ENCODE data around the gene NLN.
"Not testable (repeated sequence)": the region's sequence is repeated elsewhere in the genome, so short reads cannot be mapped to it uniquely, and the experiment has no call there.

The NLN gene

GRCh38 chr5:65832603-65833228, 110.7 kb downstream of the NLN start:
- no peak for DNase-seq (ENCODE audit: low spot score)

DNA sequence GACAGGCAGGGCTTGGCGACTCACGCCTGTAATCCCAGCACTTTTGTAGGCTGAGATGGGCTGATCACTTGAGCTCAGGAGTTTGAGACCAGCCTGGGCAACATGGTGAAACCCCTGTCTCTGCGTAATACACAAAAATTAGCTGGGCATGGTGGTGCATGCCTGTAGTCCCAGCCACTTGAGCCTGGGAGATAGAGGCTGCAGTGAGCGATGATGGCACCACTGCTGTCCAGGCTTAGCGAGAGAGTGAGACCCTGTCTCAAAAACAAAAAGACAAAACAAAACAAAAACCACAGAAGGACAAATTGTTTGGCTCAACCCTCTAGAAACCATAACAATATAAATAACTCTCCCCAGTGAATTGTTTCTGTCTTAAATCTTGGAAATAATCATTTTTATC, 111.8 kb downstream of the NLN start:
- DNase-seq (ENCODE audit: low spot score), result no peak

- DNase-seq (ENCODE audit: low spot score), result no peak
Observed at GRCh38 chr5:65834306-65834705, 112.3 kb downstream of the NLN start.

DNA sequence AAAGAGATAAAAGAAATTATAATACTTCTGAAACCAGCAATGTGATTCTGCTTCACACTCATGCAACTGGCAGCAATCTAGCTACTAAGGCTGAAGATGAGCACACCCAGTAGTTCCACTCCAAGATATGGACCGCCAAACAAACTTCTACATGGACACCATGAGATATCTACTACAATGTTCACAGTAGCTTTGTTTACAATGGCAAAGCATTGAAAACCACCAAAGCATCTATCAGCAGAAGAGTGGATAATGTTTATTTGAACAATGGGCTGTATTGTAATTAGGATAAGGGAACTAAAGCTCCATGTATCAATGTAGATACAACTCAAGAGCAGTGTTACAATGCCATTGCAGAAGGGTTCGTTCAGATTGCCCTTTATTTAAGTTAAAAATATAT, 113.2 kb downstream of the NLN start:
- DNase-seq (ENCODE audit: low spot score), result no peak

DNA sequence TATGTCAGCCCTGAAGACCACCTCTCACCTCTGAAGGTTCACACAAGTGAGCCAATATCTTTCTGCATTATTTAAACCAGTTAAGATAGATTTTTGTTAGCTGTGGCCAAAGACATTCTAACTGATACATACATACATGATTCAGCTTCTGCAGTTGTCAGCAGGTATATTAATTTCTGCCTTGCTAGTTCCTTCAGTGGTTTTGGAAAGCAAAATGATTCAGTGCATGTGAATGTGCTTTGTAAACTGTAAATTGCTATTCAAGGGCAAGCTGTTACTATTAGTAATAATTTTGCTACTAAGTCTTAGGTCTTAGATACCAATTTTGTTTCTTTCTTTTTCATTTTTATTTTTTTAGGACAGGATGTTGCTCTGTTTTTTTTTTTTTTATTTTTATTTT, 115.1 kb downstream of the NLN start:
- DNase-seq (ENCODE audit: low spot score), result no peak

DNA sequence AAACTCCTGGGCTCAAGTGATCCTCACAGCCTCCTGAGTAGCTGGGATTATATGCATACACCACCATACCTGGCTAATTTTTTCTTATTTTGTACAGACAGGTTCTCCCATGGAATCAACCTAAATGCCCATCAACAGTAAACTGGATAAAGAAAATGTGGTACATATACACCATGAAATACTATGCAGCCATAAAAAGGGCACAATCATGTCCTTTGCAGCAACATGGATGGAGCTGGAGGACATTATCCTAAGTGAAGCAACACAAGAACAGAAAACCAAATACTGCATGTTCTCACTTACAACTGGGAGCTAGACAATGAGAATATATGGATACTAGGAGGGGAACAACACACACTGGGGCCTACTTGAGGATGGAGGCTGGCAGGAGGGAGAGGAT, 117.2 kb downstream of the NLN start:
- not testable (repeated sequence) for DNase-seq (ENCODE audit: low spot score)

GRCh38 chr5:65840071-65840470, 118.1 kb downstream of the NLN start:
- DNase-seq (ENCODE audit: low spot score), result no peak

DNA sequence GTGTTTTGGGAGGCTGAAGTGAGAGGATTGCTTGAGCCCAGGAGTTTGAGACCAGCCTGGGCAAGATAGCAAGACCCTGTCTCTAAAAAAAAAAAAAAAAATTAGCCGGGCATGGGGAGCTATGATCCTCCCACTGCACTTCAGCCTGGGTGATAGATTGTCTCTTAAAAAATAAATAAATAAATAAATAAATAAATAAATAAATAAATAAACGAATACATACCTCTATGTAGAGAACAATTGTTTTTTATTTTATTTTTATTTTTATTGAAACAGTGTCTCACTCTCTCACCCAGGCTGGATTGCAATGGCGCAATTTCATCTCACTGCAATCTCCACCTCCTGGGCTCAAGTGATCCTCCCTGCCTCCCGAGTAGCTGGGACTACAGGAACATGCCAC, 122.8 kb downstream of the NLN start:
- DNase-seq (ENCODE audit: low spot score), result not testable (repeated sequence)

DNA sequence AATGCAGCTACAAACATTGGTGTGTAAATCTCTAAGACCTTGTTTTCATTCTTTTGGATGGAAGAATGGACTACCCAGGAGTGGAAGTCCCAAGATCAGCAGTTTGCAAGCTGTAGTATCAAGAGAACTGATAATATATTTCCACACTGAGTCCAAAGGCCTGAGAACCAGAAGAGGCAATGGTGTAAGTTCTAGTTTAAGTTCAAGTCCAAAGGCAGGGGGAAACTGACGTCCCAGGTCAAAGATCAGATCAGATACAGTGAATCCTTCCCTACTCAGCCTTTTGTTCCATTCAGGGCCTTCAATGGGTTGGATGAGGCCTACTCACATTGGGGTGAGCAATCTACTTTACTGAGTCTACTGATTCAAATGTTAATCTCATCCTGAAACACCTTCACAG, 124.1 kb downstream of the NLN start:
- DNase-seq (ENCODE audit: low spot score), result no peak

DNA sequence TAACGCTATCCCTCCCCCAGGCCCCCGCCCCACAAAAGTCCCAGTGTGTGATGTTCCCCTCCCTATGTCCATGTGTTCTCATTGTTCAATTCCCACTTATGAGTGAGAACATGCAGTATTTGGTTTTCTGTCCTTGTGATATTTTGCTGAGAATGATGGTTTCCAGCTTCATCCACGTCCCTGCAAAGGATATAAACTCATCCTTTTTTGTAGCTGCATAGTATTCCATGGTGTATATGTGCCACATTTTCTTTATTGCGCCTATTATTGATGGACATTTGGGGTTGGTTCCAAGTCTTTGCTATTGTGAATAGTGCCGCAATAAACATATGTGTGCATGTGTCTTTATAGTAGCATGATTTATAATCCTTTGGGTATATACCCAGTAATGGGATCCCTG, 125.0 kb downstream of the NLN start:
- DNase-seq (ENCODE audit: low spot score), result not testable (repeated sequence)

- DNase-seq (ENCODE audit: low spot score), result not testable (repeated sequence)
Observed at GRCh38 chr5:65849918-65850317, 127.9 kb downstream of the NLN start.

DNA sequence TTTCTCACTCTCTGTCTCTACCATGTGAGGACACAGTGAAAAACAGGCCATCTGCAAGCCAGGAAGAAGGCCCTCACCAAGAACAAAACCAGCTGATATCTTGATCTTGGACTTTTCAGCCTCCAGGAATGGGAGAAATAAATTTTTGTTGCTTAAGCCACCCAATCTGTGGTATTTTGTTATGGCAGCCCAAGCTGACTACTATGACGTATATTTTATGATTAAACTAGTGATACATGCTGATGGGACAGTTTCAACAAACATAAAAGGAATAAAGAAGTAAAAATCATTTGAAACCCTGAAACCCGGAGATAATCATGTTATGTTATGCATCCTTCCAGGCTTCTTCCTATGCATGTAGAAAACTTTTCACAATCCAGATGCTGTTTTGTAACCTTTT, 132.9 kb downstream of the NLN start:
- no peak for DNase-seq (ENCODE audit: low spot score)

DNA sequence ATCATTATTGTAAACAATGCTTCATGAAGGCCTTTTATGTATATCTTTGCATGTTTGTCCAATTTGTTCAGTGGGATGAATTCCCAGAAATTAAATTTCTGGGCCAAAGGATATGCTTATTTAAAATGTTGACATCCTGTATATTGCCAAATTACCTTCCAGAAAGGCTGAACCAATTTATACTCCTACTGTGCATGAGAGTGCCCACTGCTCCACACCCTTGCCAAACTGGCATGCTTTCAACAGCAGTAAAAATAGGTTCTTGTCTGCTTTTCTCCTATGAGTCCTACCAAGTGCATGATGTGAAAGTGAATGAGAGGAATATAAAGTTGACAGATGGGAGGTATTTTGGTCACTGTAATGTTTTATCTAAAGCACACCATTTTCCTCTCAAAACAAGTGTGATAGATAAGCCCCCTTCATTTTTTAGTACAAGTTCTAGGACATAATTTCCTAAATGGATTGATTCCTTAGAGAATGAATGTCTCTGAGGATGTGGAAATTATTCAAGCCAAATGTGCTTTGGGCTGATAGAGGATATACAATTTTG, 133.8 kb downstream of the NLN start:
- DNase-seq (ENCODE audit: low spot score), result no peak

- DNase-seq (ENCODE audit: low spot score), result no peak
Observed at GRCh38 chr5:65856520-65856919, 134.5 kb downstream of the NLN start.

- DNase-seq (ENCODE audit: low spot score), result no peak
Observed at GRCh38 chr5:65858316-65858715, 136.3 kb downstream of the NLN start.

DNA sequence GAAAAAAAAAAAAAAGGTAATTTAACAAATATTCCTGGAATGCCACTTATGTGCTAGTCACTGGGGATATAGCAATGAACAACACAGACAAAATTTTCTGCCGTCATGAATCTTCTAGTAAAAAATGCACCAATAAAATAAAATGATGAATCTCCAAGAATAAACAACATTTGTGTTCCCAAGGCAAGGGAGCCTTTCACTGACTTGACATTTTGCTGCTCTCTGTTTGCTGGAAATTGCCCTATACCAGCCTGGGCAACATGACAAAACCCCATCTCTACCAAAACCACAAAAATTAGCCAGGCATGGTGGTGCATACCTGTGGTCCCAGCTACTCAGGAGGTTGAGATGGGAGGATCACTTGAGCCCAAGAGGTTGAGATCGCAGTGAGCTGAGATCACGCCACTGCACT, 139.8 kb downstream of the NLN start:
- no peak for DNase-seq (ENCODE audit: low spot score)

DNA sequence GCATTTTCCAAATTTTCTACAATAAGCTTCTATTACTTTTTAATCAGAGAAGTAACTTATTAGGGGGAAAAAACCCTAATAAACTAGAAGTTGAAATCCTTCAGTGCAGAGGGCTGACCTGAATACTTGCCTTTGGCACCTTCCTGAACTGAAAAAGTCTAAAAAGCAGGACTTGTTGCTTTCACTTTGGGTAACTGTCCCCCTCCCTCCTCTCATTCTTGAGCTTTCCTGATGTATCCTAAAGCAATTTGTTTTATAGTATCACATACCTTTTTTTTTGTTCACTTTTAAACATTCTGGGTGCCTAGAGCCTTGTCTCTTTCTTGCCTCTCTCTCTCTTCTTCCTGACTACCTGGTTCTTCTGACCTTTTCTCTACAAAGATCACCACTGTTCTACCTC, 140.4 kb downstream of the NLN start:
- DNase-seq (ENCODE audit: low spot score), result no peak

- no peak for DNase-seq (ENCODE audit: low spot score)
Observed at GRCh38 chr5:65863747-65864146, 141.7 kb downstream of the NLN start.

GRCh38 chr5:65866837-65867521, 145.0 kb downstream of the NLN start:
- peak; percentile 44 for DNase-seq (ENCODE audit: low spot score)

DNA sequence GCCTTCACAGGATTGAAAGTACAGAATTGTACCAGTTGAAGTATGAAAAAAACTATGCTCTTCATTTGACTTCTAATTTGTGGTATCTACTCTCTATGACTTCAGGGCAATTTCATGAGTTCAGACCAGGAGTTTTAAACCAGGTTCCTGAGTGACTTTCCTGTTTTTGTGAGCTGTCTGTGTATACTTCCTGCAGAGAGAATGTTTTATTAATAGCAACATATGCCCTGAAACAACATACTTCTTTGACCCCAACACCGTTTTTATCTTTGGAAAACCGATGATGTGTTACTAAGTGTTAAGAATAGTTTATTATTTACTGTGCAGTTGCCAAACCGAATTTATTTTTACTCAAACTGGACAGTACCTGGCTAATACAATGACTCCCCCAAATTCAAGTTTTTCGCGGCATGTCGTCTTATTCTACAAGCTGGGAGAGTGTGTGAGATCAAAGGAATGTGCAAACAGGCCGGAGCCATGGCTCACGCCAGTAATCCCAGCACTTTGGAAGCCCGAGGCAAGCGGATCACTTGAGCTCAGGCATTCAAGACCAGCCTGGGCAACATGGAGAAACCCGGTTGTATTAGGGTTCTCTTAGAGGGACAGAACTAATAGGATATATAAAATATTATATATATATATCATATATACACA, 145.7 kb downstream of the NLN start:
- peak; percentile 6 for DNase-seq (ENCODE audit: low spot score)

GRCh38 chr5:65868509-65868908, 146.5 kb downstream of the NLN start:
- DNase-seq (ENCODE audit: low spot score), result no peak

GRCh38 chr5:65871182-65871581, 149.2 kb downstream of the NLN start:
- no peak for DNase-seq (ENCODE audit: low spot score)

DNA sequence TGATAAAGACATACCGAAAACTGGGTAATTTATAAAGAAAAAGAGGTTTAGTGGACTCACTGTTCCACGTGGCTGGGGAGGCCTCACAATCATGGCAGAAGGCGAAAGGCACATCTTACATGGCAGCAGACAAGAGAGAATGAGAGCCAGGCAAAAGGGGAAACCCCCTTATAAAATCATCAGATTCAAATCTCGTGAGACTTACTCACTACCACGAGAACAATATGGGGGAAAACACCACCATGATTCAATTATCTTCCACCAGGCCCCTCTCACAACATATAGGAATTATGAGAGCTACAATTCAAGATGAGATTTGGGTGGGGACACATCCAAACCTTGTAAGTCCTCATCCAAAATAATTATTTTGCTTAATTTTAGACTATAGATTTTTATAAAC, 149.8 kb downstream of the NLN start:
- DNase-seq (ENCODE audit: low spot score), result not testable (repeated sequence)

Measured in CD4-positive, alpha-beta T cell treated with Interleukin-6 at 100 ng/mL for 8 hours (primary cell).